ENCODE data around the gene FNIP2.
"Not testable (repeated sequence)": the region's sequence is repeated elsewhere in the genome, so short reads cannot be mapped to it uniquely, and the experiment has no call there.

Gene FNIP2

DNA sequence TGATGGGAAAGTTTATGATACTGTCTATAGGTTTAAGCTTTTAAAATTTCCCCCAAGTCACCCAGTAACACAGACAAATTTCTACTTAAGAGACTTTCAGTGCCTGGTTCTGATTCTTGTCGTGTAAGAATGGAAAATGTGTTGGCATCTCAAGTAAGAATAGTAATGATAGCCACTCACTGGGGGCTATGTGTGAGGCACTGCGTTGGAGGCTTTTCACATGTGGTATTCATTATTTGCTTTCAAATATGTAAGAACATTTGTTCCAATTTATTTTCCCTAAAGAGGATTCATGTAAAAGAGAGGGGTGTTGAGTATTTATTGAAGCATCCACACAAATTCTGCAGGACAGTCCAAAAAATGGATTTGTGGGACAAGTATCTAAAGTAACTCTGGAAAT lies 143.6 kb downstream of the FNIP2 start:
- DNase-seq (ENCODE audit: low read depth, low spot score), result no peak

GRCh38 chr4:158912806-158913205 lies 144.0 kb downstream of the FNIP2 start:
- DNase-seq (ENCODE audit: low read depth, low spot score), result no peak

- no peak for DNase-seq (ENCODE audit: low read depth, low spot score)
Observed at GRCh38 chr4:158913766-158914165, 144.9 kb downstream of the FNIP2 start.

- DNase-seq (ENCODE audit: low read depth, low spot score), result peak; percentile 73
Observed at GRCh38 chr4:158914218-158914617, 145.4 kb downstream of the FNIP2 start.

- DNase-seq (ENCODE audit: low read depth, low spot score), result no peak
Observed at GRCh38 chr4:158915683-158916241, 146.9 kb downstream of the FNIP2 start.

DNA sequence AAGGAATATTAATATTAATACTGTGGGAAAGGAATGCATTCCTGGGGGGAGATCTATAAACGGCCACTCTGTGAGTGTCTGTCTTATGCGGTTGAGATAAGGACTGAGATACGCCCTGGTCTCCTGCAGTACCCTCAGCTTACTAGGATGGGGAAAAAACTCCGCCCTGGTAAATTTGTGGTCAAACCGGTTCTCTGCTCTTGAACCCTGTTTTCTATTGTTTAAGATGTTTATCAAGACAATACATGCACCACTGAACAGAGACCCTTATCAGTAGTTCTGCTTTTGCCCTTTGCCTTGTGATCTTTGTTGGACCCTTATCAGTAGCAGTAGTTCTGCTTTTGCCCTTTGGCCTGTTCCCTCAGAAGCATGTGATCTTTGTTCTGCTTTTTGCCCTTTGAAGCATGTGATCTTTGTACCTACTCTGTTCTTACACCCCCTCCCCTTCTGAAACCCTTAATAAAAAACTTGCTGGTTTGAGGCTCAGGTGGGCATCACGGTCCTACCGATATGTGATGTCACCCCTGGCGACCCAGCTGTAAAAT lies 151.7 kb downstream of the FNIP2 start:
- not testable (repeated sequence) for DNase-seq (ENCODE audit: low read depth, low spot score)

DNA sequence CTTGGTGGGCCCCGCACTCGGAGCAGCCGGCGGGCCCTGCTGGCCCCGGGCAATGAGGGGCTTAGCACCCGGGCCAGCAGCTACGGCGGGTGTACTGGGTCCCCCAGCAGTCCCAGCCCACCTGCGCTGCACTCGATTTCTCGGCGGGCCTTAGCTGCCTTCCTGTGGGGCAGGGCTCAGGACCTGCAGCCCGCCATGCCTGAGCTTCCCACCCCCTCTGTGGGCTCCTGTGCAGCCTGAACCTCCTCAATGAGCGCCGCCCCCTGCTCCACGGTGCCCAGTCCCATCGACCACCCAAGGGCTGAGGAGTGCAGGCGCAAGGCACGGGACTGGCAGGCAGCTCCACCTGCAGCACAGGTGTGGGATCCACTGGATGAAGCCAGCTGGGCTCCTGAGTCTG lies 158.9 kb downstream of the FNIP2 start:
- not testable (repeated sequence) for DNase-seq (ENCODE audit: low read depth, low spot score)

DNA sequence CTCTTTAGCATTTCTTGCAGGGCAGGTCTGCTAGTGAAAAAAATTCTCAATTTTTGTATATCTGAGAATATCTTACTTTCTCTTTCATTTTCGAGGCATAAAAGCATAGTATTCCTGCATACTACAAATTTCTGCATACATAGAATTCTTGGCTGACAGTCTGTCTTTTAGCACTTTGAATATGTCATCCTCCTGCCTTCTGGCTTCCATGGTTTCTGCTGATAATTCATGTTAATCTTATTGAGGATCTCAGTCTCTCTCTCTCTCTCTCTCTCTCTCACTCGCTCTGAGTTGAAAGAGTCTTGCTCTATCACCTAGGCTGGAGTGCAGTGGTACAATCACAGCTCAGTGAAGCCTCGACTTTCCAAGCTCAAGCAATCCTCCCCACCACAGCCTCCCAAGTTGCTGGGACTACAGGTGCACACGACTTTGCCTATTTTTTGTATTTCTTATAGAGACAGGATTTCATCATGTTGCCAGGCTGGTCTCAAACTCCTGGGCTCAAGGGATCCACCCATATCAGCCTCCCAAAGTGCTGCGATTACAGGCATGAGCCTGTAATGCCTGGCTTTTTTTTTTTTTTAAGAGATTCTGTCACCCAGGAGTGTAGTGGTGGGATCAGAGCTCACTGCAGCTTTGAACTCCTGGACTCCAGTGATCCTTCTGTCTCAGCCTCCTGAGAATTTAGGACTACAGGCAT lies 161.3 kb downstream of the FNIP2 start:
- no peak for DNase-seq (ENCODE audit: low read depth, low spot score)

DNA sequence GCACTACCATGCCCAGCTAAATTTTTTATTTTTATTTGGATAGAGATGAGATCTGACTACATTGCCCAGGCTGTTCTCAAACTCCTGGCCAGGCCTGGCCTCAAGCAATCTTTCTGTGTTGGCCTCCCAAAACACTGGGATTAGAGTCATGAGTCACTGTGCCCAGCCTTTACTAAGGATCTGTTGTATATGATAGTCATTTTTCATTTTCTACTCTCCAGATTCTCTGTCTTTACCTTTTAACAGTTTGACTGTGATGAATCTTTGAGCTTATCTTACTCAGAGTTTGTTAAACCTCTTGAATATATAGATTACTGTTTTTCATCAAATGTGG lies 161.8 kb downstream of the FNIP2 start:
- DNase-seq (ENCODE audit: low read depth, low spot score), result no peak

DNA sequence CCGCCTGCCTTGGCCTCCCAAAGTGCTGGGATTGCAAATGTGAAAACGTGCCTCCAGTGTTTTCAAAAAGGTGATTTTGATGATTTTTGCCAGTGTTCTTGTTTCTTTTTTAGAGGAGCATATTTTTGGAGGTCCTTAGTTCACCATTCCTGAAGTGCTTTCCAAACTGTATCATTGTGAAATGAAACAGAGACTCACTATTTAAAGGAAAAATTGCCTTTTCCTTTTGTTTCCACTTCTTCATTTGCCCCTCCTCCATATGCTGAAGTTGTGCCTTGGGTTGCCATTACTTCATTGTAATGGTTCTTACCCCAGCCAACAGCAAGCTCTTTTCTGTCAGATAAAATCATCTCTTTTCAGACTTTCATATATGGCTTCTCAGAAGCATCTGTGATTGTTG lies 164.4 kb downstream of the FNIP2 start:
- DNase-seq (ENCODE audit: low read depth, low spot score), result no peak

DNA sequence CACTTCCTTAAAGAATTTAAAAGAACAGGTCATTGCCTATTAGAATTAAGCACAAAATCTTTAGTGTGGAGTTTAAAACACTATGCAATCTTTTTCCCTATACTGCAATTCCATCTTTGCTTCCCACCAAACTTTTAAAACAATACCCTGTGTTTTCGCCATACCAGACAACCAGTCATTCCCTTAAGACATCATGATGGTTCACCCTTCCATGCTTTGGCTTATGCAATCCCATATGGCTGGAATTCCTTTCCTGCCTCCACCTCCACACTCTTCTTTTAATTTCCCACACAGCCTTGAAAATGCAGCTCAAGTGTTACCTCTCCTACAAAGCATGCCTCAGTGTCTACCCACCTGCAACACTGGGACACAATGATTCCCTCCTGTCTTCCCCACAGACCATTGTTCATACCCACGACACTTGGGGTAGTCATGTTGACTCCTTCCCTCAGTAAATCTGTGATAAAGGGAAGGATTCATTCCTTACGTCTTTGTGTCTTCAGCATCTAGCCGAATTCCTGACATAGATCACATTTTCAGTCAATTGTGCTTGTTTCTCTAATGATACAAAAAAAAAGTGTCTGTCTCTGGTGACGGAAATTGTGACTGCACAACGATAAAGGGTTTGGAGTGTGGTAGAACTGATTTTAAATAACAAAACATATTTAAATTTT lies 166.3 kb downstream of the FNIP2 start:
- DNase-seq (ENCODE audit: low read depth, low spot score), result no peak

DNA sequence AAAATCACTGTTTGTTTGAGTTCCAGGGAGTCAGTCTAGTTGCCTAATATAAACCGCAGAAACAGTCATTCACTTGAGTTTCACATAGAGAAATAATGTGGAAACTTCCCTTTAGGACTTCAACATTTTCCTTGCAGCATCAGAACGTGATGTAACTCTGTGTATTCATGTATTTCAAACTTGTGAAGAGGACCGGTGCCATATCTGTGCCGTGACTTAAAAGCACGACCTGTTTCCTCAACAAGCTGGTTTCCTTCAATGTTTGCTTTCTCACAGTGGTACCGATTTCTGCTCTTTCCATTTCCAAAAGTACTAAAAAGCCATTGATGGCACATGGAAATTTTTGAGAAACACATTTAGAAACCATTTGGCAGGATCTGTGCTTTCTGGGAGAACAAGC lies 167.4 kb downstream of the FNIP2 start:
- DNase-seq (ENCODE audit: low read depth, low spot score), result no peak

DNA sequence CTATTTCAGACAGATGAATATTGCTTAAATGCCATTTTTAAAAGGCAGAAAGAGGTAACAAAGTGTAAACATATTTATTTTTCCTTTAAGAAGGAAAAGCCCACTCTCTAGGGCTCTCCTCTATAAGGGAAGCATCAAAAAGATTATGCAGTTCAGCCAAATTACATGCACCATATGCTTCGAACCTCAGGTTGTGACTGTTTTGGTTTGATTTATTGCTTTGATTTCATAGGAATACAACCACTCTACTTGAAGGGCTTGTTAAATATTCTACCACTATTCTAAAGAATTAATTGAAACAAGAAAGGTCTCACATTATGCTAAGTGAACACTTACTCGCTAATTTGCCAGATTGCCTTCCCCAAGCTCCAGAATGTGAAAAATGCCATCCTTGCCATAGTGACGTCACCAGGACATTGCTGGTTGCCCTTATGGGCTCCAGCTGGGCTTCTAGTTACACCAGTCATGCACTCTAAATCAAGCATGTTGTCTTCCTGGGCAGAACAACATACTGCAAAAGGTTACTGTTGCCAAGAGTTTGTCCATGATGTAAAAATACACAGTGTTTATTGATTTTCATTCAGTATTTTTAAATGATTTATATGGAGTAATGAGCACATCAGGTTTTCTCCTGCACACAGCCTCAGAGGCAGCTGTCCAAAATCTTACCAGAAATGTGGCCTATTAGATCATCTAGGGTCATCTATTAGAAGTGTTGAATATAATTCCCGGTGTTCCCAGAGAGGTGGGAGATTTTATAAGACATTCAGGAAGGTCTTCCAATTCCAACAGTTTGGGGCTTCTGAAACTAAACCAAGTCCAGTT lies 169.6 kb downstream of the FNIP2 start:
- peak; percentile 76 for DNase-seq (ENCODE audit: low read depth, low spot score)

DNA sequence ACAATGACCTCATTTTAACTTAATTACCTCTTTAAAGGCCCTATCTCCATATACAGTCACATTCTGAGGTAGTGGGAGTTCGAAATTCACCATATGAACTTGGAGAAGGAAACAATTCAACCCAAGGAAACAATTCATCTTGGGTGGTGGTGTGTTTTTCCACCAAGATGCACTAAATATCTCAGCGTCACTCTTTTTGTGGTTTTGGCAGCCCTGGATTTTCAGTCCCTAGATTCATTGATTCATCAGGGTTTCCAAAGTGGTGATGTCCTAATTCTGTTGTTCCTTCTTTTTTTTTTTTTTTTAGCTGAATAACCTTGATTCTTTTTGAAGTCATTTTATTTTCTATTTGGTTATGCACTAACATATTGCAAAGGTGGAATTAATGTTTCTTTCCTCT lies 171.4 kb downstream of the FNIP2 start:
- no peak for DNase-seq (ENCODE audit: low read depth, low spot score)

DNA sequence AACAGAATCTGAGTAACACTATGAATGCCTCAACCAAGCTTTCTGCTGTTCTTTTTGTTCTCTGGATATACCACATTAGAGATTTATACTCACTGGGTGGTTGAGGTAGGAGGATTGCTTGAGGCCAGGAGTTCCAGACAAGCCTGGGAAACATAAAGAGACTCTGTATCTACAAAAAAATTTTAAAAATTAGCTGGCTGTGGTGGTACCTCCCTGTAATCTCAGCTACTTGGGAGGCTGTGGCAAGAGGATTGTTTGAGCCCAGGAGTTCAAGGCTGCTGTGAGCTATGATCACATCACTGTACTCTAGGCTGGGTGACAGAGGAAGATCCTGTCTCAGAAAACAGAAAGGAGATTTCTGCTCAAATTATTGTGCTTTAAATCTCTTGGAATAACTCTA lies 172.5 kb downstream of the FNIP2 start:
- no peak for DNase-seq (ENCODE audit: low read depth, low spot score)

DNA sequence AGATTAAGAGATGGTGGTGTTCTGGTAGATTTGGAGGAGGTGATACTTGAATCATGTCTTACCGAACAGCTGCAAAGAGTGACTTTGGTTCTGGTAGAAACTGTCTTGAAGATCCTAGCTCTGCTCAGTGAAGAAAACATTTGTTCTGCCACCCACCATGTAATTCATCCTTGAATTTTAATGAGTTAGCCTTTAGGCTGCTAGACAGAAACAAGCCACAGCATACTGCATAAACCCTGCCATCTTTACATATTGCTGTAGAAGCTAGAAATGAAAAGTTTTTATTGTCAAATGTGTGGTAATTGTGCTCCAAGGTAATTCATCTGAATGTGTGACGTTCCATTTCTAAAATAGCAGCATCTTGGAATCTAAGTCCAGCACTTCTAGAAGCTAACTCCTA lies 173.1 kb downstream of the FNIP2 start:
- DNase-seq (ENCODE audit: low read depth, low spot score), result no peak

- no peak for DNase-seq (ENCODE audit: low read depth, low spot score)
Observed at GRCh38 chr4:158945529-158946108, 176.8 kb downstream of the FNIP2 start.

GRCh38 chr4:158946825-158947224 lies 178.0 kb downstream of the FNIP2 start:
- DNase-seq (ENCODE audit: low read depth, low spot score), result no peak

DNA sequence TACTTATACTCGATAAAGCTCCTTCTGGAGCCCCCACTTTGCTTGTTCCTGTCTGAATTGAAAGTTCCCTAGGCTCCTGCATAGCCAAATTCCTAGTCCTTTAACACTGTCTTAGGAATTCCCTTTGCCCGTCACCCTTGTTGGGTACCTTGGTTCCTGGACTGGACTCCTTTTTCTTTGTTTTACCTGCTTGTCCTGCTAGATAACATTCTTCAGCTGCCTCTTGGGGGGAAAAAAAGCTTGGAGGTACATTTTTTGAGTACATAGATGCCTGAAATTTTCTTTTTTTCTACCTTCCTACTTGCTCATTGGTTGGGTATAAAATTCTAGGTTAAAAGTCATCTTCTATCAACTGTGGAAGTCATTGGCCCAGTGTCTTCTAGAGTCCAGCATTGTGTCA lies 179.2 kb downstream of the FNIP2 start:
- no peak for DNase-seq (ENCODE audit: low read depth, low spot score)

GRCh38 chr4:158949099-158949498 lies 180.3 kb downstream of the FNIP2 start:
- peak; percentile 35 for DNase-seq (ENCODE audit: low read depth, low spot score)

- DNase-seq (ENCODE audit: low read depth, low spot score), result not testable (repeated sequence)
Observed at GRCh38 chr4:158952221-158952774, 183.5 kb downstream of the FNIP2 start.
